ENCODE results near the gene ASIC2.

Gene ASIC2

GRCh38 chr17:33292981-33293867 lies at the start of gene ASIC2:
Gene ASIC2 (minus strand): TSS chr17:33293295.
- H3K4me3 ChIP-seq (ENCODE audit: low read depth, low read length): no peak within 1 kb of the TSS; the same call in 1 of the 2 replicates
- POLR2A ChIA-PET: no interaction called here
- CTCF ChIA-PET: no interaction called here
- no peak for DNase-seq (ENCODE audit: low read depth, low spot score)
- no peak for TF ChIP-seq CTCF (IDR thresholded peaks at IDR 0.05; ENCODE audit: insufficient read depth, low read length, missing control alignments)

DNA sequence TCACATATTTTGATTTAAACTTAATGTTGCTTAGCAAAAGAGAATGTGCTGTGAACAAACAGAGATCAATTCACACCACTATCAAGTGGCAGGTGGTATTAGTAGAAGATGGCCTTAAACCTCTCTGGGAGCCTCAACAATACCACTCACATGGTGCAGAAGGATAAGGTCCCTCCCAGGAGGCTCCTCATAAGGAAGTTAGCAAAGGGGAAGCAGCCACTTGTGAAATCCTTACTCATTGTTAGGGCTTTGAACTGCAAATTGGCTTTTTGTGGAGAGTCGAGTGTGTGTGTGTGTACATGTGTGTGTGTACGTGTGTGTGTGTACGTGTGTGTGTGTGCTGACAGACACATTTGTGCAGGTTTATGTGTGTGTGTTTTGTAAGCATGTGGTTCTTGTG lies 48.9 kb upstream of the ASIC2 start:
- H3K4me3 ChIP-seq (ENCODE audit: low read depth, low read length): no peak overlapping the region
- DNase-seq (ENCODE audit: low read depth, low spot score): no peak
- ChIA-PET POLR2A (no interaction called here), CTCF (no interaction called here)
- no peak for TF ChIP-seq CTCF (IDR thresholded peaks at IDR 0.05; ENCODE audit: insufficient read depth, low read length, missing control alignments)

- no peak for DNase-seq (ENCODE audit: low read depth, low spot score)
- TF ChIP-seq CTCF (IDR thresholded peaks at IDR 0.05; ENCODE audit: insufficient read depth, low read length, missing control alignments): no peak
- H3K4me3 ChIP-seq (ENCODE audit: low read depth, low read length): no peak overlapping the region
- CTCF ChIA-PET: no interaction called here
- POLR2A ChIA-PET: no interaction called here
Observed at GRCh38 chr17:33338242-33338641, 45.1 kb upstream of the ASIC2 start.

DNA sequence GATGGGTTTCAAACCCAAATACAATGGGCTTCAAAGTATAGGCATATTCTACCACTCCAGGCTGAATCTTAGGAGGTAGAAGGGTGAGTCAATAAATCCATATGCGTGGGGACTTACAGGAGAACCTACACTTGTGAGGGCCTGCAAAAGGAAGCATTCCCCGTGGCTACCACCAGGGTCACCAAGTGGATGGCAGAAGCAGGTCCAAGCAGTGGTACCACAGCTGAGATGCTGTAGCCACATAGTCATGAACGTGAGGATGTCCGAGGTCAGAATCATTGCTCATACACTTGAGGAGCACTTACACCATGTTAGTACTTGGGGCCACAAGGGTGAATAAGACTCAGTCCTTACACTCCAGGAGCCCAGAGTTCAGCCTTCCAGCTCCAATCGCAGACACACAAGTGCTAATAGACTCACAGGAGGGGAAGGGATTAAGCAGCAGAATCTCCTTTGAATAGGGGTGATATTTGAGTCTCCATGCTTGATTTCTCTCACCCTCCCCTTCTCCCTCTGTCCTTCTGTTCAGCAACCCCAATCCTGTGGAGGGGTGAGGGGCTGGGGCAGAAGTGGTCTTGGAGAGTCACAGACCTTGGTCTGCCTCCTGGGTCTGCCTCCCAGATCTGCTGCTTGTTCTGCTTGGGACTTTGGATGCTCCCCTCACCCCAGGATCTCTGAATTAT lies 42.5 kb upstream of the ASIC2 start:
- H3K4me3 ChIP-seq (ENCODE audit: low read depth, low read length): no peak overlapping the region
- DNase-seq (ENCODE audit: low read depth, low spot score): no peak
- CTCF ChIA-PET: no interaction called here
- TF ChIP-seq CTCF (IDR thresholded peaks at IDR 0.05; ENCODE audit: insufficient read depth, low read length, missing control alignments): no peak
- POLR2A ChIA-PET: no interaction called here

DNA sequence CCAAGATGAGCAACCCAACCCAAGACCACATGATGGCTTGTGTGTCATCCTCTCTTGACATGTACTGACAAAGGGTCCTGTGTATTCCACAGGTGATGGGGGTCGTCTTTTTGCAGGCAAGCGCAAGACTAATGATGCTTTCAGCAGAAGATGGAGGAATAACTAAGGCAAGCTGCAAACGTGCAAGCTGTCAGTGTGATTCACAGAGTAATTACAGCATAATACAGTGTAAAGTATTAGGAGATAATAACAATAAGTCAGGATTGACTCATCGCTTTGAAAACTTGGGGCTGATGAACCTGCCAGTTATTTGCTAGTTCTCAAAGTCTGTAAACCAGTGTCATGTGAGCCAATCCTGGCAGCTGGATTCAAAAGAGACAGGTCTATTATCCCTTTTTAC lies 41.6 kb upstream of the ASIC2 start:
- no peak overlapping the region for H3K4me3 ChIP-seq (ENCODE audit: low read depth, low read length)
- no peak for DNase-seq (ENCODE audit: low read depth, low spot score)
- ChIA-PET POLR2A (no interaction called here), CTCF (no interaction called here)
- TF ChIP-seq CTCF (IDR thresholded peaks at IDR 0.05; ENCODE audit: insufficient read depth, low read length, missing control alignments): no peak

GRCh38 chr17:33330877-33331276 lies 37.8 kb upstream of the ASIC2 start:
- ChIA-PET POLR2A (no interaction called here), CTCF (interaction anchor here (1.4 kb wide), 1 partner anchor 9 kb away, joined by 4 read pairs; no protein-coding TSS in a partner anchor)
- H3K4me3 ChIP-seq (ENCODE audit: low read depth, low read length): no peak overlapping the region
- no peak for TF ChIP-seq CTCF (IDR thresholded peaks at IDR 0.05; ENCODE audit: insufficient read depth, low read length, missing control alignments)
- DNase-seq (ENCODE audit: low read depth, low spot score): no peak
